Measurements from ENCODE around the gene CCDC122.

DNA sequence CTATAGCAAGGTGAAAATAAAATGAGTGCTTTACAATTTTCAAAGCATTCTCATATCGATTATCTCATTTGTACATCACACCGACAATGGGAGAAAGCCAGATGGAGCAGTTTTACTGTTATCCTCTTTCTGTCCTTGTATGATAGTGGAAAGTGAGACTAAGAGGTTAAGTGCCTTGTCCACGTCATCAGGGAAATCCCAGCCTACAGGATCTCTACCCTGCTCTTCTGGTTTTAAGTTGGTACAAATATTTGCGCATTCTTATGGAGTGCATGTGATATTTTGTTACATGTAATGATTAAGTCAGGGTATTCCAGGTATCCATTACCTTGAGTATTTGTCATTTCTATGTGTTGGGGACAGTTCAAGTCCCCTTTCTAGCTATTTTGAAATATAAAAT, 80.3 kb downstream of the CCDC122 start:
- TF ChIP-seq, protein P1, sequence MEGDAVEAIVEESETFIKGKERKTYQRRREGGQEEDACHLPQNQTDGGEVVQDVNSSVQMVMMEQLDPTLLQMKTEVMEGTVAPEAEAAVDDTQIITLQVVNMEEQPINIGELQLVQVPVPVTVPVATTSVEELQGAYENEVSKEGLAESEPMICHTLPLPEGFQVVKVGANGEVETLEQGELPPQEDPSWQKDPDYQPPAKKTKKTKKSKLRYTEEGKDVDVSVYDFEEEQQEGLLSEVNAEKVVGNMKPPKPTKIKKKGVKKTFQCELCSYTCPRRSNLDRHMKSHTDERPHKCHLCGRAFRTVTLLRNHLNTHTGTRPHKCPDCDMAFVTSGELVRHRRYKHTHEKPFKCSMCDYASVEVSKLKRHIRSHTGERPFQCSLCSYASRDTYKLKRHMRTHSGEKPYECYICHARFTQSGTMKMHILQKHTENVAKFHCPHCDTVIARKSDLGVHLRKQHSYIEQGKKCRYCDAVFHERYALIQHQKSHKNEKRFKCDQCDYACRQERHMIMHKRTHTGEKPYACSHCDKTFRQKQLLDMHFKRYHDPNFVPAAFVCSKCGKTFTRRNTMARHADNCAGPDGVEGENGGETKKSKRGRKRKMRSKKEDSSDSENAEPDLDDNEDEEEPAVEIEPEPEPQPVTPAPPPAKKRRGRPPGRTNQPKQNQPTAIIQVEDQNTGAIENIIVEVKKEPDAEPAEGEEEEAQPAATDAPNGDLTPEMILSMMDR (IDR thresholded peaks at IDR 0.05) = no peak
- TF ChIP-seq POLR2A (IDR thresholded peaks at IDR 0.05) = no peak

All from suprapubic skin (tissue), 3 donors.